HUES48 (cell line): Measurements from ENCODE around the gene ARPC2.

Source experiments
- H3K27ac ChIP-seq: one replicate; pipeline ENCODE4 v1.7.0; 2013; ENCODE audit warnings: low read depth, low read length, inconsistent platforms
- H3K27me3 ChIP-seq: 2 replicates; pipeline ENCODE4 v1.6.1; 2013; ENCODE audit warnings: mild to moderate bottlenecking, low read length; ENCODE audit not compliant: control insufficient read depth, insufficient read depth
- H3K36me3 ChIP-seq: 2 replicates; pipeline ENCODE4 v1.6.1; 2013; ENCODE audit warnings: low read length; ENCODE audit not compliant: control insufficient read depth, insufficient read depth
- H3K4me1 ChIP-seq: 2 replicates; pipeline ENCODE4 v1.6.1; 2013; ENCODE audit warnings: mild to moderate bottlenecking, low read length; ENCODE audit not compliant: control insufficient read depth, insufficient read depth
- H3K4me3 ChIP-seq: 2 replicates; pipeline ENCODE4 v1.5.1; 2013; ENCODE audit warnings: mild to moderate bottlenecking, low read depth, low read length
- H3K9ac ChIP-seq: 2 replicates; pipeline ENCODE4 v1.6.1; 2013; ENCODE audit warnings: mild to moderate bottlenecking, low read depth, low read length, moderate library complexity
- H3K9me3 ChIP-seq: 2 replicates; pipeline ENCODE4 v1.6.1; 2013; ENCODE audit warnings: low read length; ENCODE audit not compliant: control insufficient read depth, insufficient read depth

Gene ARPC2

GRCh38 chr2:218217360-218218267 lies 625 bp downstream of the ARPC2 start:
- Histone ChIP-seq H3K36me3 (peaks cover 13% of the 10 kb centered on the region), H3K27ac (peak overlapping the region; percentile 87), H3K4me1 (peaks cover 16% of the 10 kb centered on the region), H3K9ac (peak overlapping the region; percentile 60), H3K4me3 (peak overlapping the region; percentile 94), H3K27me3 (no peaks in the 10 kb centered on the region), H3K9me3 (no peaks in the 10 kb centered on the region)

DNA sequence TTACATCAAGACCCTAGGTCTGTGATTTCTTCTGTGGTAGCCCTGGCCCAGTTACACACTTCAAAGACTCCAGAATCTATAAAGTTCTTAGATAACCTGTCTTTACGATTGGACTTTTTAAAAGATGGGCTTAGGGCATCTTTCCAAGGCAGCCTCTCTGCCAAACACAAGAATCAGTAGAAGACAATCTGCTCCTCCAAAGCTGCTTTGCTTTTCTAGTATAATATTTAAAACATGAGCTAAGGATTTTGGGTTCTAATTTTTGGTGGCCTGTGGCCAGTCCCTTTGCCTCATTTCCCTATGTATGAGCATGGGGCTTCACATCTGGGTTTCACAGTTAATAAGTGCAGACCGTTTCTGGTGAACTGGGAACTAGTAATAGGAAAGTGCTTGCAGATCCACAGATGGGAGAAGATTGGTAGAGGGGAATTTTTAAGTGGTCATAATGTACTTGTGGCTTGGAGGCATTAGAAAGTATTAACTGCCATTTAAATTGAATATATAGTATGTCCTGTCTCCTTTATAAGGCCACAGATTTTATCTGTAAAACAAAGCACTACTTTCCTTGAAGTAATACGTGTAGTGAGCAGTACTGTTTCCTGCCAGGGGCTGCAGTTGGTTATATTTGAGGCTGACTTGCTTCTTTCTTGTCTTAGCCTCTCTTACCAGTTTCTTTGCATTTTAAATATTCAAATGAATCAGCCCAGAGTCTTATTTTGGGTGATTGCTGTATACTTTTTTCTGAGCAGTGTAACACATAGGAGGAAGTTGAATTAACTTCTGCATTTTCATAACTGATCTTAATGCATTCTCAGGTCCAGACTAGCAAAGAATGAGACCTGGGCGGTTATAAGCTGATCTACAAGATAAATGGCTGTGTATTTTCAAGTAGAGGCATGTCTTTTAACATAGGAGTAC lies 1.5 kb downstream of the ARPC2 start:
- Histone ChIP-seq H3K27ac (no peak overlapping the region), H3K4me1 (peaks cover 16% of the 10 kb centered on the region), H3K9ac (0 out of 2 replicates have a peak overlapping the region, but pooled peaks have one; percentile 50), H3K4me3 (peak overlapping the region; percentile 94), H3K27me3 (no peaks in the 10 kb centered on the region), H3K9me3 (no peaks in the 10 kb centered on the region), H3K36me3 (peaks cover 23% of the 10 kb centered on the region)

DNA sequence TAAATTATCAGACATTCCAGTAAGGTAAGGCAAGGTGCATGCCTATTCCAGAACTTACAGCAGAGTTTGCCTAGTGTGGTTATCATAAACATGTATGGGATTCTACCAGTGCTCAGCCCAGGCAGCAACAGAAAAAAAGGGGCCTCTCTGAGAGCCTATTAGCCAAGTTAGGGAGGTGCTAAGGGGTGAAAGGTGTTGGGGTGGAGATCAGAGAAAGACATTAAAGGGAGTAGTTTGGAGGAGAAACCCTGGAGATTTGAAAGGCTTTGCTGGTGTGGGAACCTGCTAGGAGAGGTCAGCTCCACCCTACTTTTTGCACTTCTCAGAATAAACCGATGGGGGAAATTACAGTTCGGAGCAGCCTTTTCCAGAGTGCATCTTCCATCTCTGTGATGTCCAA lies 2.9 kb downstream of the ARPC2 start:
- no peak overlapping the region for H3K9ac ChIP-seq

GRCh38 chr2:218221000-218221399 lies 4.0 kb downstream of the ARPC2 start:
- H3K27ac ChIP-seq: no peak overlapping the region
- peaks cover 47% of the 10 kb centered on the region for H3K36me3 ChIP-seq
- no peak overlapping the region for H3K4me3 ChIP-seq
- H3K4me1 ChIP-seq: peaks cover 16% of the 10 kb centered on the region
- no peaks in the 10 kb centered on the region for H3K9me3 ChIP-seq
- H3K27me3 ChIP-seq: no peaks in the 10 kb centered on the region
- no peak overlapping the region for H3K9ac ChIP-seq

More for the DNA sequence above, 2.9 kb downstream of the ARPC2 start:
- Histone ChIP-seq H3K9me3 (no peaks in the 10 kb centered on the region), H3K4me1 (peaks cover 16% of the 10 kb centered on the region), H3K36me3 (peaks cover 37% of the 10 kb centered on the region), H3K4me3 (no peak overlapping the region), H3K27me3 (no peaks in the 10 kb centered on the region), H3K27ac (no peak overlapping the region)

GRCh38 chr2:218223046-218223445 lies 6.1 kb downstream of the ARPC2 start:
- Histone ChIP-seq H3K27me3 (no peaks in the 10 kb centered on the region), H3K9ac (no peak overlapping the region), H3K9me3 (no peaks in the 10 kb centered on the region), H3K4me3 (no peak overlapping the region), H3K4me1 (peaks cover 16% of the 10 kb centered on the region), H3K36me3 (peaks cover 62% of the 10 kb centered on the region), H3K27ac (no peak overlapping the region)

DNA sequence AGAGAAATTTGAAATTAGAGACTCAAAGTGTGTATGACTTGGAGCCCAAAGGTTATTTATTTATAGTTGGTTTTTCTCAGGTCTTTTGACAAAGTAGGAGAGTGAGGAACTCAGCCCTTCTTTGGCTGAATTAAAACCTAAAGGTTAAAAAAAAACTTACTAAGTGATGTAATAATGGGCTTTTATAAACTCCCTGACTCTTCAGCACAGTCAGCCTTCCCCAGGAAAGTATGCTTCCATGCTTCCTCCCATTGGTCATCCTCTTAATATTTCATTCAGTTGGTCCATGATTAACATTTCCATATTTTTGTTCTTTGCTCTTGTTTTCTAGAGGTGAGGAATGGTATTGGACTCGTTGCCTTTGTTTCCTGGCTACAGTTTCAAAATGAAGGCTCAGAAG lies 7.2 kb downstream of the ARPC2 start:
- Histone ChIP-seq H3K9me3 (no peaks in the 10 kb centered on the region), H3K27me3 (no peaks in the 10 kb centered on the region), H3K9ac (no peak overlapping the region), H3K27ac (no peak overlapping the region), H3K4me3 (no peak overlapping the region), H3K36me3 (peaks cover 72% of the 10 kb centered on the region), H3K4me1 (0 out of 2 replicates have a peak, but pooled peaks cover 7% of the 10 kb centered on the region)

DNA sequence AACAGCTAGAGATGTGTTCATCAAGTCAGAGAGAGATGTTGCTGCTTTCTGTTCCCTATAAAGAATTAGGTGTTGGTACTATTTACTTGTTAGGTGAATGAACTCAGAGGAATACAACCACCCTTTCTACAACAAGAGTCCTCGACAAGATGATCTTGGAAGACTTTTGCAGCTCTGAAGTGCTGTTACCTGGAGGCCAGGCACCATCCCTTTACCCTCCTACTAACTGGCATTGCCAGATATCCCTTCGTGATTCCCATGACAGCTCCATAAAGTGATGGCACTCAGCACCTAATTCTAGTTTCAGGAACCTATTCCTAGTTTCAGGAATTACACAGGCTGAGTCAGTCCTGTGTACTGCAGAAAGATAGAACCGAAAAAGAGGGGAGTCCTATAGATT lies 9.9 kb downstream of the ARPC2 start:
- Histone ChIP-seq H3K27me3 (no peaks in the 10 kb centered on the region), H3K4me1 (no peaks in the 10 kb centered on the region), H3K9ac (no peak overlapping the region), H3K4me3 (no peak overlapping the region), H3K9me3 (no peaks in the 10 kb centered on the region), H3K27ac (no peak overlapping the region), H3K36me3 (peaks cover 89% of the 10 kb centered on the region)

DNA sequence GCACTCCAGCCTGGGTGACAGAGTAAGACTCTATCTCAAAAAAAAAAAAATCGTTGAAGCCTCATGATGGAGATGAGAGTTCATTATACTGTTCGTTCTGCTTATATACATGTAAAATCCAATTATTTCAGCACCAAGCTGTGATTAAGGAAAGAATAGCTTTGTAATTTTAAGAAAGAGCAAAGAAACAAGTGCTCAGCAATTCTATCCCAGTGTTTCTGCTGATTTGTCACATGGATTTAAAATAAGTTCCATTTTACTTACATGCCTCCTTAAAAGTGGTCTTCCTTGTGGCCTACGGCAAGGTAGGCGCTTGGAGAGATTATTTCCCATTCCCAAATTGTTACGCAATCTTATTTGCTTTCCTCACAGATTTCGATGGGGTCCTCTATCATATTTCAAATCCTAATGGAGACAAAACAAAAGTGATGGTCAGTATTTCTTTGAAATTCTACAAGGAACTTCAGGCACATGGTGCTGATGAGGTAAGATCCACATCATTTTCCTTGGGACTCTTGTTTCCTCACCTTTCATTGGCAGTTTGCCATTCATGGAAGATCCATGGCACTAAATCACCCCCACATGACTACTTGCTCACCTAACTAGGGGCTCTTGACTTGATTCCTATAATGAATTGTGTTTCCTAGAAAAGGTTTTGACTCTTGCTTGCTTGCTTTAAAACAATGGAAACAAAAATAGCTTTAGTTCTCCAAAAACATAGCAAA lies 11.5 kb downstream of the ARPC2 start:
- no peak overlapping the region for H3K9ac ChIP-seq
- H3K9me3 ChIP-seq: no peaks in the 10 kb centered on the region
- no peaks in the 10 kb centered on the region for H3K27me3 ChIP-seq
- no peak overlapping the region for H3K27ac ChIP-seq
- peaks cover 91% of the 10 kb centered on the region for H3K36me3 ChIP-seq
- no peaks in the 10 kb centered on the region for H3K4me1 ChIP-seq
- H3K4me3 ChIP-seq: no peak overlapping the region

DNA sequence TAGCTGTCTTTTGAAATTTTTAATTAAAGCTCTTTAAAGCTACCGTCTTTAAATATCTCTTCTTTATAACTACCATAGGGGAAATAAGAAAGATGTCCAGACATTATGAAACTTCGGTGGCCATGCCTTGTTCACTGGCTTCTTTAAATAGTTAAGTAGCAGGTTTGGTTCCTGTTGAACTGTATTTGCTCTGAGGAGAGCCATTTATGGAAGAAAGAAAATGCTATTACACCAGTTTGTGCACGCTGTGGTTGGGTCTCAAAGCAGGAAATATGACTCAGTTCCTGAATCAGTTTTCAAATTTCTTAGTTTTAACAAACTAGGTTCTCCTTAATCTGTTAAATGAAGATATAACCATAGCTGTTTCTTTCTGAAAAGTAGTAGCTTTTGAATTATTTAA lies 12.2 kb downstream of the ARPC2 start:
- no peak overlapping the region for H3K4me3 ChIP-seq
- H3K27me3 ChIP-seq: no peaks in the 10 kb centered on the region
- peaks cover 90% of the 10 kb centered on the region for H3K36me3 ChIP-seq
- H3K4me1 ChIP-seq: no peaks in the 10 kb centered on the region
- no peak overlapping the region for H3K27ac ChIP-seq
- no peaks in the 10 kb centered on the region for H3K9me3 ChIP-seq
- no peak overlapping the region for H3K9ac ChIP-seq

DNA sequence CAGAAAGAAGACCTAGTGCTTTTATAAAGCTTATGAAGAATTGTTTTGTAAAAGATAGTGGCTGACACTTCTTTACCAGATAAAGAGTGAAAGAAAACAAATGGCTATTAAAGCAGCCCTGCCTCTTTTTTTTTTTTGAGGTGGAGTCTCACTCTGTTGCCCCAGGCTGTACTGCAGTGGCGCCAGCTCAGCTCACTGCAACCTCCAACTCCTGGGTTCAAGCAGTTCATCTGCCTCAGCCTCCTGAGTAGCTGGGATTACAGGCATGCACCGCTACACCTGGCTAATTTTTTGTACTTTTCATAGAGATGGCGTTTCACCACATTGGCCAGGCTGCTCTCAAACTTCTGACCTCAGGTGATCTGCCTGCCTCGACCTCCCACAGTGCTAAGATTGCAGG lies 12.9 kb downstream of the ARPC2 start:
- H3K27me3 ChIP-seq: no peaks in the 10 kb centered on the region
- H3K9ac ChIP-seq: no peak overlapping the region
- no peak overlapping the region for H3K27ac ChIP-seq
- no peaks in the 10 kb centered on the region for H3K9me3 ChIP-seq
- H3K4me3 ChIP-seq: no peak overlapping the region
- H3K36me3 ChIP-seq: peaks cover 90% of the 10 kb centered on the region
- no peaks in the 10 kb centered on the region for H3K4me1 ChIP-seq
